Spinal cord (tissue), 10 donors: ENCODE results near the gene MOB1A. TPM values are rescaled to one million over a fixed set of nuclear protein-coding genes. Genes with fewer than 3 reads are reported as not detected.

Experiments
- DNase-seq, 6 donors: peaks; one replicate each; pipeline versions ENCODE4 v3.0.0 to v3.0.0-alpha.2; 2013 to 2015; ENCODE audit warnings: low spot score in 6 of 6, low read depth in 4 of 6
- H3K27ac ChIP-seq: one replicate; pipeline ENCODE4 v1.5.1; 2013; ENCODE audit warnings: low read depth, low read length, control low read depth
- H3K27me3 ChIP-seq: one replicate; pipeline ENCODE4 v1.6.1; 2013; ENCODE audit warnings: low read length; ENCODE audit not compliant: control insufficient read depth, insufficient read depth
- H3K36me3 ChIP-seq: one replicate; pipeline ENCODE4 v1.6.1; 2013; ENCODE audit warnings: low read length; ENCODE audit not compliant: control insufficient read depth, insufficient read depth
- H3K4me1 ChIP-seq: one replicate; pipeline ENCODE4 v1.6.1; 2013; ENCODE audit warnings: low read length; ENCODE audit not compliant: control insufficient read depth, insufficient read depth
- H3K4me3 ChIP-seq: one replicate; pipeline ENCODE4 v1.5.1; 2013; ENCODE audit warnings: low read depth, low read length, control low read depth
- H3K9me3 ChIP-seq: one replicate; pipeline ENCODE4 v1.6.1; 2013; ENCODE audit warnings: low read length; ENCODE audit not compliant: control insufficient read depth, insufficient read depth
- WGBS: methylation state at CpG from one replicate; pipeline ENCODE4 v1.1.5; 2013; ENCODE audit warnings: missing lambda C conversion rate; ENCODE audit not compliant: insufficient coverage; 5-methylcytosine and 5-hydroxymethylcytosine counted together
- polyA plus RNA-seq, 2 donors: library from polyadenylated mRNA; unstranded; fragments of 120-200 nt; gene quantifications; one replicate each; pipeline ENCODE4 v1.2.1, GENCODE V29; 2013; ENCODE audit not compliant: insufficient read length in 2 of 2
- total RNA-seq, 2 donors: library from RNA; depleted of rRNA in 1 of 2; stranded (reverse); fragments of 120-200 nt in 1 of 2; fragments of >200 nt in 1 of 2; gene quantifications; one replicate each; pipeline versions ENCODE4 v1.2.3 to v1.2.4, GENCODE V29; 2013 to 2014
- donor health status: healthy.

Gene MOB1A
- total and polyA plus RNA-seq, 4 donors, result 34.5 to 73.4 (median 53.2) TPM

DNA sequence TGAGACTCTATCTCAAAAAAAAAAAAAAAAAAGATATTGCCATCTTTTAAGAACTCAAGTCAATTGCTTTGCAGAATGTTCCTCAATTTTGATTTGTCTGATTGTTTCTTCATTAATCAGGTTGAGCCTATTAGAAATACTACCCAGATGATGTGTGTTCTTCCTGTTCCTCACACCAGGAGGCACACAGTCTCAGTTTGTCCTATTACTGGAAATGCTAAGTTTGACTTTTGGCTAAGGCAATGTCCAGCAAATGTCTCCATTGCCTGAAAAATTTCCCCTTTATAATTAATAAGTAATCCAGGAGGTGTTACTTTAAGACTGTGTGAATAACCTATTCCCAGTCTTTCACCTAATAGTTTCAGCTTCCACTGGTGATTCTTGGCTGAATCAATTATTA lies 59.3 kb downstream of the MOB1A start:
- H3K27ac ChIP-seq, result no peak overlapping the region
- H3K27me3 ChIP-seq, result no peaks in the 10 kb centered on the region

DNA sequence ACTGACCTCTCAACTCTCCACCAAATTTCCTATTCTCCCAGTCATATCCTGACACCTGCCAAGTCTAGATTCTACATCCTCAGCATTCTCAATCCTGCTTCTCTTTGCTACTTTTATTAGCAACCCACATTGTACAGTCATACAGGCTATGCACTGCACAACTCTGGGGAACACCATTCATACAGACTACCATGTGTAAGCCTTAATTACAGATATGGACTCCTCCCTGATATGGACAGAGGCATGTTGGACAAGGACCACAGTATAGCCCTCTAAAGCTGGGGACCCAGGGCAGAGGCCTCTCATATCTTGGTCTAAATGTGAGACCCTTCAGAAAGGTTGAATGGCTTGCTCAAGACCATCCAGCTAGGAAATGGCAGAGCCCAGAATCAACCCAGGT lies 67.3 kb downstream of the MOB1A start:
- no peaks in the 10 kb centered on the region for H3K27me3 ChIP-seq
- no peak overlapping the region for H3K27ac ChIP-seq
- no peak overlapping the region for H3K4me3 ChIP-seq
- no peaks in the 10 kb centered on the region for H3K4me1 ChIP-seq
- peaks cover 1% of the 10 kb centered on the region for H3K9me3 ChIP-seq
- peaks cover 3% of the 10 kb centered on the region for H3K36me3 ChIP-seq
- DNase-seq, result no peak

More for the DNA sequence above, 59.3 kb downstream of the MOB1A start:
- Histone ChIP-seq H3K36me3 (no peaks in the 10 kb centered on the region), H3K4me1 (peaks cover 5% of the 10 kb centered on the region), H3K9me3 (peaks cover 4% of the 10 kb centered on the region), H3K4me3 (no peak overlapping the region)
- DNase-seq, result no peak

DNA sequence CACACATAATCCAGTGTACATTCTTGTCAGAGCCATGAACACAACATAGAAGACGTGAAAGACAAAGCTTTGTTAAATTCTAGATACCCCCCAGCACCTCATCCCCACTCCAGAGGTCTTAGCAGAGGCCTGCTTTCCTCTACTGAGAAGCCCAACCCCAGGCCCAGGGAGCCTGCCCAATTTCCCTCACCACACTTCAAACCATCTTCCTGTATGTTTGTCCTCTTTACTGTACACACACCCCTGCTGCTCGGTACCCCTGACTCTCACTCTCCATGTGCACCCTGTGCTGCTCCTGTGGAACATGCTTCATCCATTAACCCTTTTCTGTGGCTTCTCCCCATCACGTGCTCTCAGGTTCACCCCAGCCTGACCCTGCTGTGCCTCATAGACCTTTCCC lies 68.1 kb downstream of the MOB1A start:
- no peaks in the 10 kb centered on the region for H3K27me3 ChIP-seq
- no peak overlapping the region for H3K27ac ChIP-seq
- 94% methylated on average over 3 of the region's 3 CpGs for WGBS
- H3K9me3 ChIP-seq, result peaks cover 1% of the 10 kb centered on the region
- H3K4me1 ChIP-seq, result no peaks in the 10 kb centered on the region
- DNase-seq, result no peak
- peaks cover 3% of the 10 kb centered on the region for H3K36me3 ChIP-seq
- H3K4me3 ChIP-seq, result no peak overlapping the region

DNA sequence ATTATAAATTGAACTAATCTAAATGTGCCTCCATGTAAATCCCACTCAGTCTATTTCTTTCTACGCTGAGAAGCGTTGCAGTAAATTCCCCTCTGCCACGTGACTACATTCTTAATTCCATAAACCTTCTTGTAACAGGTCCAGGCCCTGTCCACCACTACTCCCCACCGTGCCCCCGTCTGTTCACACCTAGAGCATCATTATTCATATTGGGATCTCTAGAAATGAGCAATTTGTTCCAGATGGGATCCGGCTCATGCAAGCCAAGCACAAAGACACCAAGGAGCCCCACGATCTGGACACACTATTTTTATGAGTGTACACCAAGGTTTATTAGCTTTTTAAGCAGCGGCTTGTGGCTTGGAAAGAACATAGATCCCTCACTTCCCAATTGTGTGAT lies 69.1 kb downstream of the MOB1A start:
- WGBS, result 93% methylated on average over 3 of the region's 8 CpGs
- no peaks in the 10 kb centered on the region for H3K27me3 ChIP-seq
- no peak for DNase-seq
- peaks cover 7% of the 10 kb centered on the region for H3K36me3 ChIP-seq
- peaks cover 1% of the 10 kb centered on the region for H3K9me3 ChIP-seq
- H3K4me3 ChIP-seq, result no peak overlapping the region
- H3K4me1 ChIP-seq, result no peaks in the 10 kb centered on the region
- no peak overlapping the region for H3K27ac ChIP-seq

DNA sequence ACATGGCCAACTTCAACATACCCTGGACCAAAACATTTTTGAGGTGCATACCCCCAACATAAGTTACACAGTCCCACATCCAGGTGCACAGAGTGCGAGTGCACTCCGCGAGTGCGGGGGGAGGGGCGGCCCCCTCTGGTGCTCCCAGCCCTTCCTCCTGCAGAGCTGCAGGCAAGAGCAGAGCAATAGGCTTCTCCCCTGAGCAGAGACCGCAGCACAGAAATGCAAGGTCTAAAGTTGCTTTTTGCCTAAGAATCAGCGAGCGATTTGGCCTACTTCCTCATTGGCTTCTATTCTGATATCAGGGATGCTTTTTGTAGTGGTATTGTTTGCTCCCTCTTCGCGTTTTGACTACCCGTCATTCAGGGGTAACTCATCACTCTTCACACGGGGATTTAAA lies 71.6 kb downstream of the MOB1A start:
- DNase-seq, result no peak
- 38% methylated on average over 5 of the region's 12 CpGs for WGBS
- no peaks in the 10 kb centered on the region for H3K9me3 ChIP-seq

DNA sequence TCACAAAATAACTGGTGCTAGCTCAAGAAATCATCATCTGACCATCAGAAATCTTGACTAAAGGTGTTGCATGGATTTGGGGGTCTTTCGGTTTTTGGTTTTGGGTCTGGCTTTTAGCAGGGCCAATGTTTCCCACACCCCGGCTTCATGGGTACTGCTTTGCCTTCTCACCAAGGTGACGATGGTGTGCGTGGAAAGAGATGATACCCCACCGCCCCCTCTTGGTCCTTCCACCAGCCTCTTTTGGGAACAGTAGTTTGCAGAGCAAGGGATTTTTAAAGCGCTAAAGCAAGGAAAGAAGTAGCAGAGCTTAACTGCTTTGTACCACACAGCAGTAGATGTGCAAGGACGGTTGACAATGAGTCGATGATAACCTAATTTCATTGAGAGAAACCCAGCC lies 73.3 kb downstream of the MOB1A start:
- Histone ChIP-seq H3K4me3 (no peak overlapping the region), H3K27me3 (no peaks in the 10 kb centered on the region), H3K27ac (no peak overlapping the region), H3K36me3 (peaks cover 37% of the 10 kb centered on the region), H3K9me3 (no peaks in the 10 kb centered on the region), H3K4me1 (no peaks in the 10 kb centered on the region)
- no peak for DNase-seq
- 95% methylated on average over 8 of the region's 8 CpGs for whole genome bisulfite sequencing

More for the DNA sequence above, 71.6 kb downstream of the MOB1A start:
- no peak overlapping the region for H3K27ac ChIP-seq
- H3K27me3 ChIP-seq, result no peaks in the 10 kb centered on the region
- H3K36me3 ChIP-seq, result peaks cover 21% of the 10 kb centered on the region
- no peak overlapping the region for H3K4me3 ChIP-seq
- no peaks in the 10 kb centered on the region for H3K4me1 ChIP-seq

DNA sequence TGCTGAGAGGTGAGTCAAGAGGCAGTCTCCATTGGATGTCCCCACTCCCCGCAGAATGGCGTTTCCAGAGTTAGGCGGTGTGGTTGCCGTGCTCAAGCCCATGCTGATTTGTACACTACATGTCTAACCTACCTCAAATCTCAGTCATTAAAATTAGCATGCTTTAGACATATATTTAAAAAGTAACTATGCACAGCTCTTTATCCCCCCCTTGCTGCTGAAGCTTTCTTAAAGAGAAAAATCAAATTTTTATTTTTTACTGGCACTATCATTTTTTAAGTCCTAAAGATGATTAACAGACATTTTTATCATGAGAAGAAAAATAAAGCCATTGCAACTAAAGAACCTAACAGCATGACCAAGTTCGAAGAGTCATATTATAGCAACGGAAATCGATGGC lies 73.8 kb downstream of the MOB1A start:
- no peaks in the 10 kb centered on the region for H3K27me3 ChIP-seq
- no peak for DNase-seq
- WGBS, result 100% methylated on average over 3 of the region's 7 CpGs
- H3K4me1 ChIP-seq, result no peaks in the 10 kb centered on the region
- peaks cover 43% of the 10 kb centered on the region for H3K36me3 ChIP-seq
- H3K27ac ChIP-seq, result no peak overlapping the region
- no peaks in the 10 kb centered on the region for H3K9me3 ChIP-seq
- no peak overlapping the region for H3K4me3 ChIP-seq

DNA sequence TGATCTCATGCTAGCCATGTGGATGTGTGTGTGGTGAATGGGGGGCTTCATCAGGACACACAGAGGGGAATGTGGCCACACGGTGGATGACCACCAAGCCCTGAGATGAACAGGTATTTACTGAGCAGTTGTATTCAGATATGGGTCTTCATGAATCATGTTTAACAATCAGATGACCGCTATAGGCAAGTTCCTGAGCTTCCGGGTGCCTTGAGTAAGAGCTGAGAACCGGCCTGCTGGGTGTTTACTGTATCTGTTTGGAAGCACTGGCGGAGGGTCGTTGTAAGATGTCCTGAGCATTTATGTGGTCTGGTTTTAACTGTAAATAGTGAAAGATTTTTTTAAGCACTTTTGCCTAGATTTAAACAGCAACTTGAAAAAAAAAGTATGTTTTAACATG lies 74.9 kb downstream of the MOB1A start:
- Histone ChIP-seq H3K27ac (no peak overlapping the region), H3K4me3 (no peak overlapping the region), H3K9me3 (no peaks in the 10 kb centered on the region), H3K4me1 (no peaks in the 10 kb centered on the region), H3K27me3 (no peaks in the 10 kb centered on the region), H3K36me3 (peaks cover 53% of the 10 kb centered on the region)
- 93% methylated on average over 6 of the region's 6 CpGs for WGBS
- no peak for DNase-seq

Other genes with a start within 250 kb of the MOB1A start
- 10 to 100 TPM; 12.5 to 13.1 TPM for gene TET3, start 194.0 kb downstream of the MOB1A start, total RNA-seq
- 10 to 100 TPM; 15.9 to 19.2 TPM for gene TET3, start 194.0 kb downstream of the MOB1A start, polyA plus RNA-seq
- gene BOLA3, start 31.0 kb downstream of the MOB1A start, total RNA-seq, result 10 to 100 TPM; 27.1 to 37.2 TPM
- gene BOLA3, start 31.0 kb downstream of the MOB1A start, polyA plus RNA-seq, result 10 to 100 TPM; 46.1 to 50.2 TPM
- 10 to 100 TPM; 16.9 to 28.0 TPM for gene MTHFD2, start 19.7 kb upstream of the MOB1A start, total RNA-seq
- 10 to 100 TPM; 24.3 to 28.2 TPM for gene MTHFD2, start 19.7 kb upstream of the MOB1A start, polyA plus RNA-seq
- gene SLC4A5, start 164.5 kb upstream of the MOB1A start, total RNA-seq, result 10 to 100 TPM in 1 of 2 donors, 1 to 10 TPM in 1; 1.2 to 22.3 TPM
- 1 to 10 TPM; 2.4 to 3.9 TPM for gene SLC4A5, start 164.5 kb upstream of the MOB1A start, polyA plus RNA-seq
- 100 to 1,000 TPM in 1 of 2 donors, 10 to 100 TPM in 1; 99.4 to 117 TPM for gene DCTN1, start 201.4 kb upstream of the MOB1A start, total RNA-seq
- gene DCTN1, start 201.4 kb upstream of the MOB1A start, polyA plus RNA-seq, result 100 to 1,000 TPM; 277 to 296 TPM
- gene C2orf81, start 242.7 kb upstream of the MOB1A start, total RNA-seq, result 1 to 10 TPM; 1.2 to 4.7 TPM
- 1 to 10 TPM; 5.9 TPM for gene C2orf81, start 242.7 kb upstream of the MOB1A start, polyA plus RNA-seq
- 10 to 100 TPM; 17.0 to 37.6 TPM for gene WDR54, start 242.9 kb upstream of the MOB1A start, total RNA-seq
- 10 to 100 TPM; 37.7 to 40.5 TPM for gene WDR54, start 242.9 kb upstream of the MOB1A start, polyA plus RNA-seq